Gastroesophageal sphincter (tissue), 4 donors: ENCODE measurements around the gene ABCC2. TPM values are rescaled to one million over a fixed set of nuclear protein-coding genes. Genes with fewer than 3 reads are reported as not detected.

Source experiments
- ATAC-seq: fragments of 150-250 bp; one replicate; pipeline ENCODE4 v1.9.1; 2016; ENCODE audit warnings: mild to moderate bottlenecking, moderate library complexity
- H3K27ac ChIP-seq, 4 donors: fragments of 200-600 bp; sonication (generic) in 3 of 4; 1 replicate in 3 of 4; 2 replicates in 1 of 4; pipeline ENCODE4 v1.5.1; 2016 to 2019
- H3K27me3 ChIP-seq: fragments of 200-600 bp; sonication (generic); one replicate; pipeline ENCODE4 v1.5.1; 2019
- H3K36me3 ChIP-seq, 2 donors: fragments of 200-600 bp; sonication (generic); one replicate each; pipeline ENCODE4 v1.5.1; 2019; ENCODE audit warnings: control low read depth in 1 of 2
- H3K4me1 ChIP-seq, 3 donors: fragments of 200-600 bp; sonication (generic); 1 replicate in 2 of 3; 2 replicates in 1 of 3; pipeline ENCODE4 v1.5.1; 2016 to 2019; ENCODE audit warnings: control low read depth in 2 of 3
- H3K4me3 ChIP-seq, 2 donors: fragments of 200-600 bp; sonication (generic); one replicate each; pipeline ENCODE4 v1.5.1; 2019; ENCODE audit warnings: mild to moderate bottlenecking in 1 of 2, moderate library complexity in 1 of 2
- H3K9me3 ChIP-seq, 3 donors: fragments of 200-600 bp; sonication (generic); one replicate each; pipeline ENCODE4 v1.5.1; 2017 to 2019; ENCODE audit warnings: control low read depth in 2 of 3
- EP300 ChIP-seq: sonication (generic); formaldehyde crosslinking; IDR thresholded peaks from one replicate; pipeline ENCODE4 v1.6.1; 2017; ENCODE audit warnings: antibody characterized with exemption, mild to moderate bottlenecking
- POLR2A ChIP-seq, 2 donors: fragments of 450-650 bp; IDR thresholded peaks; one replicate each; pipeline ENCODE4 v1.6.1; 2017; ENCODE audit warnings: antibody characterized with exemption in 2 of 2, mild to moderate bottlenecking in 2 of 2, moderate library complexity in 1 of 2
- POLR2AphosphoS5 ChIP-seq: sonication (generic); formaldehyde crosslinking; IDR thresholded peaks from one replicate; pipeline ENCODE4 v1.6.1; 2017; ENCODE audit warnings: antibody characterized with exemption
- WGBS, 2 donors: methylation state at CpG; one replicate each; pipeline ENCODE4 v1.1.5; 2018; ENCODE audit warnings: low coverage in 1 of 2; 5-methylcytosine and 5-hydroxymethylcytosine counted together
- total RNA-seq, 4 donors: library from RNA; depleted of rRNA; stranded (reverse); fragments of >200 nt; gene quantifications; one replicate each; pipeline ENCODE4 v1.1.0, GENCODE V29; 2016
- TF ChIP-seq, protein P1 (sequence below), 4 experiments: fragments of 200-600 bp in 2 of 4; fragments of 450-650 bp in 2 of 4; sonication (generic) in 1 of 4; IDR thresholded peaks; one replicate each; pipeline ENCODE4 v1.5.1; 2017 to 2019; ENCODE audit warnings: antibody characterized with exemption in 4 of 4, mild to moderate bottlenecking in 2 of 4, moderate library complexity in 2 of 4

The ABCC2 gene
- total RNA-seq, 4 donors from 2014 or later = 0.46 to 1.5 (median 0.73) TPM

DNA sequence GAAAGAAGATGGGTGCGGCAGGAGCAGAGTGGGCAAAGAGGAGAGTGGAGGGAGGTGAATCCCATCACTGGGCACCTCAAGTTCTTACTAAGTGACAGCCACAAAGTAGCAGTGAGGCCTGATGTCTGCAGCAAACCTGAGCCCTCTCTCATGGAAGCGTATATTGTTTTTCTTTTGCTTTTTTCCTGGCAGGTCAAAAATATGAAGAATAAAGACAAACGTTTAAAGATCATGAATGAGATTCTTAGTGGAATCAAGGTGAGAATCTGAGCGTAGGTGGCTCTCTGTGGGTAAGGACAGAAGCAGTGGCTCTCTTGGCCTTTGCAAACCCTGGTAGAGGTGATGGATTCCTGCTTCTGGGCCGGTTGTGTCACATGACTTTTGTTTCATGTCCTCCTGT, 22.8 kb downstream of the ABCC2 start:
- Histone ChIP-seq H3K4me1 (peaks cover 0 to 10% (median 3%) of the 10 kb centered on the region in 3 donors), H3K9me3 (no peaks in the 10 kb centered on the region), H3K27ac (no peak overlapping the region), H3K36me3 (no peaks in the 10 kb centered on the region), H3K4me3 (no peak overlapping the region), H3K27me3 (no peaks in the 10 kb centered on the region)
- ATAC-seq = no peak
- WGBS, 2 donors = 83 to 86% methylated on average over 5 of the region's 5 CpGs
- no peak for TF ChIP-seq POLR2A (IDR thresholded peaks at IDR 0.05)
- TF ChIP-seq POLR2AphosphoS5 = no peak
- TF ChIP-seq EP300 = no peak
- TF ChIP-seq, protein P1, sequence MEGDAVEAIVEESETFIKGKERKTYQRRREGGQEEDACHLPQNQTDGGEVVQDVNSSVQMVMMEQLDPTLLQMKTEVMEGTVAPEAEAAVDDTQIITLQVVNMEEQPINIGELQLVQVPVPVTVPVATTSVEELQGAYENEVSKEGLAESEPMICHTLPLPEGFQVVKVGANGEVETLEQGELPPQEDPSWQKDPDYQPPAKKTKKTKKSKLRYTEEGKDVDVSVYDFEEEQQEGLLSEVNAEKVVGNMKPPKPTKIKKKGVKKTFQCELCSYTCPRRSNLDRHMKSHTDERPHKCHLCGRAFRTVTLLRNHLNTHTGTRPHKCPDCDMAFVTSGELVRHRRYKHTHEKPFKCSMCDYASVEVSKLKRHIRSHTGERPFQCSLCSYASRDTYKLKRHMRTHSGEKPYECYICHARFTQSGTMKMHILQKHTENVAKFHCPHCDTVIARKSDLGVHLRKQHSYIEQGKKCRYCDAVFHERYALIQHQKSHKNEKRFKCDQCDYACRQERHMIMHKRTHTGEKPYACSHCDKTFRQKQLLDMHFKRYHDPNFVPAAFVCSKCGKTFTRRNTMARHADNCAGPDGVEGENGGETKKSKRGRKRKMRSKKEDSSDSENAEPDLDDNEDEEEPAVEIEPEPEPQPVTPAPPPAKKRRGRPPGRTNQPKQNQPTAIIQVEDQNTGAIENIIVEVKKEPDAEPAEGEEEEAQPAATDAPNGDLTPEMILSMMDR (IDR thresholded peaks at IDR 0.05) = no peak

DNA sequence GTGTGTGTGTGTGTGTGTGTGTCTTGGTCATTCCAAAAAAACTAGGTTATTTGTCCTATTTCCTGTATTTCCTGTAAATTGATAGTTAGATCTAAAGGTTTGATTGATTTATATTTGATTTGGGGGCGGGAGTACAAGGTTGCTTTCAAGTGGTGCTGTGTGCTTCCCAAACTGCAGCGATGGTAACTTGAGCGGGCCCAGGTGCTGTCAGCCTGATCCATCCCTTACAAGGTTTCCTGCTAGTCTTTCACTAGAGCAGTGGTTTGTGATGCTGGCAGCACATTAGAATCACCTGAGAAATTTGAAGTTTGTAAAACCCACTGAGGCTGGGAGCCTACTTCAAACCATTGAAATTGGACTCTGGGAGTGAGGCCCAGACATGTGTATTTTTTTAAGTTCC, 23.7 kb downstream of the ABCC2 start:
- Histone ChIP-seq H3K27me3 (no peaks in the 10 kb centered on the region), H3K4me3 (no peak overlapping the region), H3K9me3 (no peaks in the 10 kb centered on the region), H3K4me1 (peaks cover 0 to 10% (median 3%) of the 10 kb centered on the region in 3 donors), H3K36me3 (no peaks in the 10 kb centered on the region), H3K27ac (no peak overlapping the region)
- no peak for ATAC-seq
- TF ChIP-seq POLR2A (IDR thresholded peaks at IDR 0.05) = no peak
- no peak for TF ChIP-seq POLR2AphosphoS5
- 61 to 67% methylated on average over 3 of the region's 3 CpGs for WGBS, 2 donors

DNA sequence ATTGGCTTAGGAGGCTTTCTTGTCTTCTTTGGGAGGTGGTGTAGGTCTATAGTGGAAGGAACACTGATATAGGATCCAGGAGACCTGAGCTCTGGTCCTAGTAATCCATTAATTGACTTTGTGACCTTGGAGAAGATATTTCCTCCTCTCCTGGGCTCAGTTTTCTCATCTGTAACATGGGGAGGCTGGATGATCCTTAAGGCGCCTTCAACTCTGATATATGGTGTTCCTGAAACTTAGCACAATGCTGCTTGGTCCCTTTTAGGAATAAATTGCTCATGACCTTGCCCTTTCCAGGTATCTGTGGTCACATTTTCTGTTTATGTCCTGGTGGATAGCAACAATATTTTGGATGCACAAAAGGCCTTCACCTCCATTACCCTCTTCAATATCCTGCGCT, 25.3 kb downstream of the ABCC2 start:
- H3K36me3 ChIP-seq = no peaks in the 10 kb centered on the region
- no peak for TF ChIP-seq POLR2AphosphoS5
- no peaks in the 10 kb centered on the region for H3K27me3 ChIP-seq
- ATAC-seq = no peak
- H3K4me1 ChIP-seq = peaks cover 0 to 10% (median 3%) of the 10 kb centered on the region in 3 donors
- H3K27ac ChIP-seq = no peak overlapping the region
- WGBS, 2 donors = 100% methylated on average over 2 of the region's 2 CpGs; no CpG with 5 or more reads in 1 of the 2 donors
- no peaks in the 10 kb centered on the region for H3K9me3 ChIP-seq
- H3K4me3 ChIP-seq = no peak overlapping the region

DNA sequence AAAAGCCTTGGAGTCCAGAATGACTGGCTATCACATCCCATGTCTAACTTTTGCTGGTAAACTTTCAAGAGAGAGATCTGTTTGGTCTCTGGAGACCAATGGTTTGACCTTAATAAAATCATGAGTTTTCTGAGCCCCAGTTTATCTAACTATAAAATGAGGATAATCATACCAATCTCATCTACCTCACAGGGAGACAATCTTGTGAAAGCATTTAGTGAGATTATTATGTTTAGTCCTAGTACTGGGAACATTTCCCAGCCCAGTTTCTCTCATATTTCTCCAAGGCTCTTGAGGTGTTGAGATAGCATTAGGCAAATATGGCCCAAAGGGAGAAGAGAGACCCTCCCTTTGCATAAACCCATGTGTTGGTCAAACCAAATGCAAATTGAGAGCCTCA, 25.8 kb downstream of the ABCC2 start:
- Histone ChIP-seq H3K36me3 (no peaks in the 10 kb centered on the region), H3K27ac (peak overlapping the region in 2 of 4 donors; percentile 68 to 71), H3K4me1 (peaks cover 0 to 10% (median 3%) of the 10 kb centered on the region in 3 donors), H3K4me3 (no peak overlapping the region), H3K9me3 (no peaks in the 10 kb centered on the region), H3K27me3 (no peaks in the 10 kb centered on the region)
- TF ChIP-seq EP300 = no peak
- TF ChIP-seq POLR2A (IDR thresholded peaks at IDR 0.05) = no peak
- TF ChIP-seq, protein P1 (IDR thresholded peaks at IDR 0.05) = no peak
- no peak for TF ChIP-seq POLR2AphosphoS5
- ATAC-seq = no peak

DNA sequence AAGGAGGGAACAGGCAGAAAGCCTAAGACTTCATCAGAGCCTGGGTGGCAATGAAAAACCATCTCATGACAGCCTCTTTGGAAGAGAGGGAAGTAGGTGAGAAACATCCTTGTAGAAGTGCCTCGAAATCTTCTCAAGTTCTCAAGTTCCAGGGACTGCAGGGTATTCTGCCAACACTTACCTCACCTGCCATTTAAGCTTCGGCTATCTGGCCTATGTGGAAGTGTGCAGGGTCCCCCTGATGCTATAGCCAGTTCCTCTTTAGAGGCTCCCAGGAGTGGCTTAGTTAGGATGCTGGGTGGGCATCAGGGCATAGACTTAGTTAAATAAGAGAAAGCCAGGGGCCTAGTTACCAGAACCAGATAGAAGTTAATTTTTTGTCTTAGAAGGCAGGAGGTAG, 27.0 kb downstream of the ABCC2 start:
- no peaks in the 10 kb centered on the region for H3K36me3 ChIP-seq
- no peak overlapping the region for H3K4me3 ChIP-seq
- ATAC-seq = no peak
- no peaks in the 10 kb centered on the region for H3K27me3 ChIP-seq
- no peaks in the 10 kb centered on the region for H3K9me3 ChIP-seq
- peak overlapping the region; percentile 50 to 71 (median 64) for H3K27ac ChIP-seq
- H3K4me1 ChIP-seq = peaks cover 0 to 10% (median 3%) of the 10 kb centered on the region in 3 donors
- TF ChIP-seq EP300 = no peak
- TF ChIP-seq POLR2AphosphoS5 = no peak
- no peak for TF ChIP-seq POLR2A (IDR thresholded peaks at IDR 0.05)
- TF ChIP-seq, protein P1 (IDR thresholded peaks at IDR 0.05) = no peak
- 69% methylated on average over 2 of the region's 2 CpGs; no CpG with 5 or more reads in 1 of the 2 donors for WGBS, 2 donors

DNA sequence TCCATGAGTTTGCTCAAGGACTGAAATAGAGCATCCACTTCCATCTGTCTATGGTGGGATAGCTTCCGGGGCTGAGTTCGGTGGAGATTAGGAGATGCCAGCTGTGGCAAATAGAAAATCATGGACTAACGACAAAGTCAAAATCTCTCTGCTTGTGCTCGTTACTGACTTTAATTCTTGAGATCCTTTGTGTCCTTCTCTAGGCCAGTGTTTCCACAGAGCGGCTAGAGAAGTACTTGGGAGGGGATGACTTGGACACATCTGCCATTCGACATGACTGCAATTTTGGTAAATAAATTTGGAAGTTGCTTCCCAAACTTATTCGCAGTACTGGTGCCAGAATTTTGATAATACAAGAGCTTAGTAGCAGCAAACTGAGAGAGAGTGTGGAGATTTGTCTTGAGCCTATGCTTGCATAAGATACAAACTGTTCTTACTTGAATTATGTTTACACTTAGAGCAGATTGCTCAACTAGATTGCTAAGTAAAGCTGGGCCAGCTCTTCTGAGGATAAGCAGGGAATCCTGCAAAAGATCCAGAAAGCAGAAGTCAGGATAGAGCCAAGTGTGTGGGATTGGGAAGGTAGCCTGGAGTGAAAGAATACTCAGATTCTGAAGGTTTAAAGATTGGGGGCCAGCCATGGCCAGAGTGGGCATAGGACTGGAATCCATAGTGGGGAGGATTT, 27.6 kb downstream of the ABCC2 start:
- TF ChIP-seq POLR2A (IDR thresholded peaks at IDR 0.05) (no peak), POLR2AphosphoS5 (peak; percentile 84)
- no peak overlapping the region for H3K4me3 ChIP-seq
- no peaks in the 10 kb centered on the region for H3K36me3 ChIP-seq
- H3K4me1 ChIP-seq = peaks cover 0 to 10% (median 3%) of the 10 kb centered on the region in 3 donors
- ATAC-seq = peak; percentile 90
- H3K27me3 ChIP-seq = no peaks in the 10 kb centered on the region
- WGBS, 2 donors = 58 to 81% methylated on average over 7 of the region's 7 CpGs
- H3K9me3 ChIP-seq = no peaks in the 10 kb centered on the region
- H3K27ac ChIP-seq = peak overlapping the region; percentile 50 to 71 (median 64)
